HuH-7 (cell line): ENCODE measurements around the gene HEXD.
"Not testable (repeated sequence)": the region's sequence is repeated elsewhere in the genome, so short reads cannot be mapped to it uniquely, and the experiment has no call there.

Source experiments
- DNase-seq: peaks from one replicate; pipeline ENCODE4 v3.0.0; 2011; ENCODE audit warnings: low spot score

The HEXD gene

GRCh38 chr17:82441691-82442487, 23.7 kb downstream of the HEXD start:
- DNase-seq, result no peak

- DNase-seq, result no peak
Measured at GRCh38 chr17:82442643-82443464, 24.7 kb downstream of the HEXD start.

- DNase-seq, result no peak
Measured at GRCh38 chr17:82443465-82444283, 25.5 kb downstream of the HEXD start.

- DNase-seq, result no peak
Measured at GRCh38 chr17:82444284-82444893, 26.2 kb downstream of the HEXD start.

DNA sequence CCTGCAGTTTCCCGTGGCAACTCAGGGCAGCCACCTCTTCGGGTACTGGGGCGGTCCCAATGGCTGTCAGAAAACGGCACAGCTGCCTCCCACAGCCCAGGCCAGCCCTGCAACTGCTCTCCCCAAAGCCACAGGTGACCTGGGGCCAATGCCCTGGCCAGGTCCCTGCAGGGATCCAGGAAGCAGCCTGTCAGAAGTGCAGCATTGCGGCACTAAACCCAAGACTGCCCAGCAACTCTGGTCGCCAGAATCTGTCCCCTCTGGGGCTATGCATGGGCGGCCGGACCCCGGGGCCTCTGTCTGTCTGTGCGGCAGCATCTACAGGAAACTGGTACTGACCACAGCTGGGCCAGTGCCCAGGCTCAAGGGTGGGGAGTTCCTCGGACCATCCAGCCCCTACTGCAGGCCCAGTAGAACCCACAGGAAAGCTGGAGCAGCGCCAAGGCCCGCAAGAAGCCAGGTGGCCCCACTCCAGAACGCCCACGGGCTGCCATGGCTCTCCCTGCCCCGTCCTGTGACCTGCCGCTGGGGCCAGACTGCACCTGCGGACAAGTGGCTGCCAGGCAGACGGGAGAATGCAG, 26.9 kb downstream of the HEXD start:
- no peak for DNase-seq

DNA sequence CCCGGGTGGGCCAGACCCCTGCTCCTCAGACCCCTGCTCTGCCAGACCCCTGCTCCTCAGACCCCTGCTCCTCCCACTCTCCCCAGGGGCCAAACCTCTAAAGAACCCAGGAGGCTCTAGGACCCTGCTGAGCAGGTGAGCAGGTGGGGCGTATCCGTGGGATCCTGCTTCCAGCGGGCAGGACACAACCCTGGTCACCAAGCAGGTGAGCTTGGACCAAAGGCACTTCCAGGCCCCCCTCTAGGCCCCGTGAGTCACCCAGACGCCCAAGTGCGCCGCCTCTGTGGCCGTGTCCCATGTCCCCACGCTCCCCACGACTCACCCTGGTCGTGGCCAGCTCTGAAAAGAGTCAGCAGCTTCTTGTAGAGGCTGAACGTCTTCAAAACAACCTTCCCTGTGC, 27.4 kb downstream of the HEXD start:
- DNase-seq, result no peak

DNA sequence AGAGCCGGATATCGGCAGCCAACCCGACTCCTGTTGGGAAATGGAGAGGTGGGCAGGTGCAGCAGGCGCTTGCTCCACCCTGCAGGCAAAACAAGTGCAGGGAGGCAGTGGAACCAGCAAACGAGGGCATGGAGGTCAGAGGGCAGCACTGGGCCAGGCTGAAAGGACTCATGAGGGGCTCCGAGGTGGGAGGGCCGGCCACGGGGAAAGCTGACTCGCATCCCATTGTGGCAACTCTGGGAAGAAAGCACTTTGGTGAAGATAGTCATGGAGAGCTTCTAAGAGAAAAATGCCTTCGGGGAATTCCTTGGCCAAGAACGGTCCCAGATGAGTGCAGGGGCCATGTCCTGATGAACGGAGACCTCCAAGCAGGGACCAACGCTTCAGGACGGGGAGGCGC, 28.0 kb downstream of the HEXD start:
- no peak for DNase-seq

DNA sequence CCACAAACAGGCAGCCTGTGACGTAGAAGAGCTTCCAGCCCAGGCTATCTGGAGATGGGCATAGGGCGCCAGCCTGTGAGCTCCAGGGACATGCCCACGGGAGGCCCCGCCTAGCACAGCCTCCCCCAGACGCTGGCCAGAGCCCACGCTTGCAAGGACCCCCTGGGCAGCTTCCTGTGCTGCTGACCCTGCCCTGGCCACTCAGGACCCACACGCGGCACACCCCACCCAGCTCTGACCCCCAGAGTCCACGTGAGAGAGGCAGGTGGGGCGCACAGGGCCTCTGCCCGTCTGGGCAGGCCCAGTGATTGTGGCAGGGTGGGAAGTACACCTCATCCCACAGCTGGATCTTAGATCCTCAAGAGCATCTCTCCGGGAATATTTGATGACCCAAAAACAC, 28.5 kb downstream of the HEXD start:
- DNase-seq, result no peak

GRCh38 chr17:82447876-82448275, 29.7 kb downstream of the HEXD start:
- DNase-seq, result no peak

DNA sequence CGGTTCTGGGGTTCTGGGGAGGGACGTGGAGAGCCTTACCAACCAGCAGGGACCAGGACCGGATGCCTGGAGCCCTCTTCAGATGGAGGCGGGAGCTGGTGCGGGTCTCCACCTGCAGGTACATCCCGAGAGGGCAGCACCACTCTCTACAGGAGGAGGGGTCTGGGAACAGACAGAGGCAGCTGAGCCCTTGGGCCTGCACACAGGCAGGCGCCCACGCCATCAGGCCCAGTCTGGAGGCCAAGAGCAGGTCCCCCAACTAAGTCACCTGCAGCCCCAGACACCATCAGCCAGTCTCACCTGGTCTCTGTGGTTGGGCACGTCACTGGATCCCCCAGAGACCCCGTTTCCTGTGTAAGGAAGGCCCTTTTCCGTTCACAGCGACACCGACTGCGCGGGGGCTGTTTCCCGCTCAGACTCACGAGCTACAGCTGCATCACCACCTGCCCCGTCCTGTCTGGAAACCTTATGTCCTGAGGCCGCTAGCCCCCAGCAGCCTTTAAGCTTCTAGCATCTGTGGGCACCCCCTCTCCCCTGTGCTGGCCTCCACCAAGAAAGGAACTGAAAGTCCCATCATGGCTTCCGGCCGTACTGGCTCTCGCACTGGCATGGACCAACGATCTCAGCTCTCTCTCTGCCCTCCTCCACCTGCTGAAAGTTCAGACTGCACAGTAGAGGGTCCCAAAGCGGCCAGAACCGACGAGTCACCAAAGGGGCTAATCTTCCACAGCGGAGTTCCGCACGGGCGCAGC, 31.2 kb downstream of the HEXD start:
- DNase-seq, result no peak

DNA sequence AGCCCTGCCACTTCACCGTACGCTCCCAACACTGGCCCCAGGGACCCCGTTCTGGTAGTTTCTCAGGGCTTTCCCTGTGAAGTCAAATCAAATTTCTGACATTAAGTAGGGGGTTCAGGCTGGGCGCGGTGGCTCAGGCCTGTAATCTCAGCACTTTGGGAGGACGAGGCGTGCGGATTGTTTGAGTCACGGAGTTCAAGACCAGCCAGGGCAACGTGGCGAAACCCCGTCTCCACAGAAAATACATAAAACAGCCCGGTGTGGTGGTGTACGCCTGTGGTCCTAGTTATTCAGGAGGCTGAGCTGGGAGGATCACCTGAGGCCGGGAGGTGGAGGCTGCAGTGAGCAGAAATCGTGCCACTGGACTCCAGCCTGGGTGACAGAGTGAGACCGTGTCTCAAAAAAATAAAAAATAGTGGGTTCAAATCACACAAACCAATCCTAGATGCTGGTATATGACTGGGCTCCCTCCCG, 31.8 kb downstream of the HEXD start:
- DNase-seq, result no peak

GRCh38 chr17:82450357-82451106, 32.4 kb downstream of the HEXD start, which contains the start of gene CYBC1:
Gene CYBC1, minus strand, starts transcription at chr17:82450752. Its CDS starts 1,498 bp downstream, at chr17:82449254.
- DNase-seq, result peak; percentile 93

DNA sequence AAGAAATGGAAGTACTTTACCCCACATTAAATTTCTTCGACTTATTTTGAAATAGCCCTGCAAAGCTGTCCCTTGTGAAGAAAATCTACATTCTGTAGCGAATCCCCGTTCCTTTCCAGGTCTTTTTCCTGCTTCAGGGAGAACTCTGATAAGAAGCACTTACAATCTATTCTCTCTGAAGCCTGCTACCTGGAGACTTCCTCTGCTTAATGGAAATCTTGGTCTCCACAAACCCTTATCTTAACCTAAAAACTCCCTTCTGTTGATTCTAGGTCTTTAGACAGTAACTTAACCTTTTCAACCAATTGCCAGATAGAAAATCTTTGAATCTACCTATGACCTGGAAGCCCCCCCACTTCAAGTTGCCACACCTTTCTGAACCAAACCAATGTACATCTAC, 34.0 kb downstream of the HEXD start:
- DNase-seq, result no peak

- DNase-seq, result not testable (repeated sequence)
Measured at GRCh38 chr17:82453151-82453550, 35.0 kb downstream of the HEXD start.

- DNase-seq, result not testable (repeated sequence)
Measured at GRCh38 chr17:82453706-82454105, 35.6 kb downstream of the HEXD start.

GRCh38 chr17:82457073-82457928, 39.2 kb downstream of the HEXD start:
- no peak for DNase-seq

GRCh38 chr17:82457929-82458178, 39.7 kb downstream of the HEXD start:
- peak; percentile 93 for DNase-seq

DNA sequence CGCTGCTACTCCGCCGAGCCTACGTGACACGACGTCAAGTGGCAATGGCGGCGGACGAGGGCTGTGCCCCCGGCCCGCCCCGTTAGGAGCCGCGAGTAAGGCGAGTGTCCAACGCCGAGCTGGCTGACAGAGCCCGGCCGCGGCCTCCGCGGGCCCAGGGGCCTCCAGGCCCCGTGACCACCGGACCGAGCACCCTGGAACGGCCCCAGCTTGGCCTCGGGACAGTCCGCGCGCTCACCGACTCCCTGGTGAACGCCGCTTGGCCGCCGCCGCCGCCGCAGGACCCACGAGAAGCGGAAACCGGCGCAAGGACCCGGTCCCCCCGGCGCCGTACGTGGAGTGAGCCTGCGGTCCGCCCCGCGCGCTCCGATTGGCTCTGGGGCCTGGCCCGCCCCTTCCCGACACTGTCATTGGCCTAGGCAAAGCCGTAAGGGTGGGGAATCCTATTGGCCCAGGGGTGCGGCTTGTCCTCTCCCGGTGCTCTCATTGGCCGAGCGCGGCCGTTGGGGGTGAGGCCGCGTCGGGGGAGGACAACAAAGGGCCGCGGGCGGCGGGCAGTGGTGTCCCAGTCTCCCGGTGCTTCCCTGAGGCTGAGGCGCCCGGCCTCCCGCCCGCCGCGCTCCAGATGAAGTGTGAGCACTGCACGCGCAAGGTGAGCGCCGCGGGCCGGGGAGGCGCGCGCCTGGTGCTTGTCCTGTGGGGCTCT, 40.2 kb downstream of the HEXD start, which contains the start of gene NARF:
Gene NARF, plus strand, starts transcription at position 563 of the 706 bp plus-strand sequence. Its CDS starts 63 bp downstream, at position 626.
- DNase-seq, result peak; percentile 100
